ENCODE results near the gene PCK1. TPM values are rescaled to one million over a fixed set of nuclear protein-coding genes. Genes with fewer than 3 reads are reported as not detected.

PCK1 gene
- total RNA-seq, 1 experiment from 2014 or later: not detected

GRCh38 chr20:57605878-57606277, 45.0 kb downstream of the PCK1 start:
- H2AFZ ChIP-seq: no peak overlapping the region
- ChIA-PET POLR2A (ENCODE audit: unreplicated experiment) (no interaction called here), CTCF (interaction anchor here (0.5 to 1.5 kb wide), 2 partner anchors 9 to 1049 kb away, joined by 4 to 5 read pairs; no protein-coding TSS in a partner anchor)
- H3K27ac ChIP-seq: no peak overlapping the region
- H3K79me2 ChIP-seq (ENCODE audit: low read depth): no peaks in the 10 kb centered on the region
- no peaks in the 10 kb centered on the region for H3K4me1 ChIP-seq (replicated peaks; ENCODE audit: insufficient read depth)
- intact Hi-C loops (cut with micrococcal nuclease; ENCODE audit: unreplicated experiment): no loop called here
- H3F3A ChIP-seq (ENCODE audit: insufficient read depth, low read depth): no peaks in the 10 kb centered on the region
- TF ChIP-seq EZH2 (IDR thresholded peaks at IDR 0.05; ENCODE audit: low read depth): no peak
- TF ChIP-seq, protein P1, sequence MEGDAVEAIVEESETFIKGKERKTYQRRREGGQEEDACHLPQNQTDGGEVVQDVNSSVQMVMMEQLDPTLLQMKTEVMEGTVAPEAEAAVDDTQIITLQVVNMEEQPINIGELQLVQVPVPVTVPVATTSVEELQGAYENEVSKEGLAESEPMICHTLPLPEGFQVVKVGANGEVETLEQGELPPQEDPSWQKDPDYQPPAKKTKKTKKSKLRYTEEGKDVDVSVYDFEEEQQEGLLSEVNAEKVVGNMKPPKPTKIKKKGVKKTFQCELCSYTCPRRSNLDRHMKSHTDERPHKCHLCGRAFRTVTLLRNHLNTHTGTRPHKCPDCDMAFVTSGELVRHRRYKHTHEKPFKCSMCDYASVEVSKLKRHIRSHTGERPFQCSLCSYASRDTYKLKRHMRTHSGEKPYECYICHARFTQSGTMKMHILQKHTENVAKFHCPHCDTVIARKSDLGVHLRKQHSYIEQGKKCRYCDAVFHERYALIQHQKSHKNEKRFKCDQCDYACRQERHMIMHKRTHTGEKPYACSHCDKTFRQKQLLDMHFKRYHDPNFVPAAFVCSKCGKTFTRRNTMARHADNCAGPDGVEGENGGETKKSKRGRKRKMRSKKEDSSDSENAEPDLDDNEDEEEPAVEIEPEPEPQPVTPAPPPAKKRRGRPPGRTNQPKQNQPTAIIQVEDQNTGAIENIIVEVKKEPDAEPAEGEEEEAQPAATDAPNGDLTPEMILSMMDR (conservative IDR thresholded peaks at IDR 0.05): no peak
- H3K9me3 ChIP-seq (ENCODE audit: insufficient read depth, low read depth): no peaks in the 10 kb centered on the region
- no peak for DNase-seq
- no peaks in the 10 kb centered on the region for H3K27me3 ChIP-seq (ENCODE audit: insufficient read depth, low read depth)
- no TSS peak for BruUV-seq (replicated peaks)
- H3K4me3 ChIP-seq: no peak overlapping the region
- H4K20me1 ChIP-seq (ENCODE audit: insufficient read depth): no peaks in the 10 kb centered on the region
- no peaks in the 10 kb centered on the region for H3K9me2 ChIP-seq (ENCODE audit: insufficient read depth)
- no peak overlapping the region for H3K4me2 ChIP-seq
- no peaks in the 10 kb centered on the region for H3K36me3 ChIP-seq (ENCODE audit: low read depth)

- Histone ChIP-seq H3K9me2 (ENCODE audit: insufficient read depth) (no peaks in the 10 kb centered on the region), H3K27ac (no peak overlapping the region), H2AFZ (no peak overlapping the region), H3K4me3 (no peak overlapping the region), H3K4me1 (replicated peaks; ENCODE audit: insufficient read depth) (no peaks in the 10 kb centered on the region), H3K4me2 (no peak overlapping the region), H3K79me2 (ENCODE audit: low read depth) (no peaks in the 10 kb centered on the region), H3K9me3 (ENCODE audit: insufficient read depth, low read depth) (no peaks in the 10 kb centered on the region), H3F3A (ENCODE audit: insufficient read depth, low read depth) (no peaks in the 10 kb centered on the region), H3K27me3 (ENCODE audit: insufficient read depth, low read depth) (no peaks in the 10 kb centered on the region), H3K36me3 (ENCODE audit: low read depth) (no peaks in the 10 kb centered on the region), H4K20me1 (ENCODE audit: insufficient read depth) (no peaks in the 10 kb centered on the region)
- intact Hi-C loops (cut with micrococcal nuclease; ENCODE audit: unreplicated experiment): no loop called here
- ChIA-PET POLR2A (ENCODE audit: unreplicated experiment) (no interaction called here), CTCF (no interaction called here)
- BruUV-seq (replicated peaks): no TSS peak
- no peak for DNase-seq
- TF ChIP-seq, protein P1 (conservative IDR thresholded peaks at IDR 0.05): no peak
- no peak for TF ChIP-seq EZH2 (IDR thresholded peaks at IDR 0.05; ENCODE audit: low read depth)
Measured at GRCh38 chr20:57608516-57608915, 47.6 kb downstream of the PCK1 start.

DNA sequence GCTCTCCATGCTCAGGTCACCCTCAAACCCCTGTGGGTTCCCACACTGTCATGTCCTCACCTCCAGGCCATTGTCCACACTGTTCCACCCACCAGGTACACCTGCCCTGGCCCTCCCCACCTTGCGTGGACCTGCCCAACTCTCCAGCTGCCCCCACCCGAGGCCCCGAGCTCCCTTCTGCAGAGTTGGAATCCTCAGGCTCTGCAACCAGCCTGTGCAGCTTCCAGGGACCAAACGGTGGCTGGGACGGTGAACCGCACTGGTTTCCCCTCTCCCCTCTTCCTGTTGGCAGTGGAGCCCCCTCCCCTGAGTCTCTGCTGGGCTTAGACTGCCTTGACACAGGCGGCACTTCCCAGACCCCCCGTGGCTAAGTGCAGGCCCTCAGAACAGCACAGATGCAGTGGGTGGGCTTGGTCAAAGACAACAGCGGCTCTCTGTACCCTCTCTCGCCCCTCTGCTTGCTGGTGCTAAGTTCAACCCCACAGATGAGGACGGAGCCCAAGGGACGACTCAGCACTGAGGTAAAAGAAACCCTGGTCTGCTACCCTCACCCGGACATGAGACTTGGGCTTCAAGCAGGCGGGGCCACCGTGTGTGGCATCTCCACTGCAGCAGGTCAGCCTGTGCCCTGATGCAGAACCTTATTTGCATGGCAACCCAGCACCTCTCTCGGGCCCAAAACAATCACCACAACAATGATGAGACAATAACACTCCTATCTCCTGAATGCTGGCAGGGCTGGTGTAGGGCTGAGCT, 48.4 kb downstream of the PCK1 start:
- Histone ChIP-seq H3K9me3 (ENCODE audit: insufficient read depth, low read depth) (no peaks in the 10 kb centered on the region), H3K4me3 (no peak overlapping the region), H3K79me2 (ENCODE audit: low read depth) (no peaks in the 10 kb centered on the region), H3K9me2 (ENCODE audit: insufficient read depth) (no peaks in the 10 kb centered on the region), H4K20me1 (ENCODE audit: insufficient read depth) (no peaks in the 10 kb centered on the region), H3K4me1 (replicated peaks; ENCODE audit: insufficient read depth) (no peaks in the 10 kb centered on the region), H3K27ac (no peak overlapping the region), H2AFZ (no peak overlapping the region), H3F3A (ENCODE audit: insufficient read depth, low read depth) (no peaks in the 10 kb centered on the region), H3K27me3 (ENCODE audit: insufficient read depth, low read depth) (no peaks in the 10 kb centered on the region), H3K36me3 (ENCODE audit: low read depth) (no peaks in the 10 kb centered on the region), H3K4me2 (no peak overlapping the region)
- TF ChIP-seq EZH2 (IDR thresholded peaks at IDR 0.05; ENCODE audit: low read depth): no peak
- TF ChIP-seq, protein P1 (conservative IDR thresholded peaks at IDR 0.05): no peak
- CTCF ChIA-PET: no interaction called here
- POLR2A ChIA-PET (ENCODE audit: unreplicated experiment): no interaction called here
- BruUV-seq (replicated peaks): no TSS peak
- intact Hi-C loops (cut with micrococcal nuclease; ENCODE audit: unreplicated experiment): no loop called here
- DNase-seq: no peak

All from PC-9 (cell line).